Calu3 (cell line): ENCODE measurements around the gene C12orf42. TPM values are rescaled to one million over a fixed set of nuclear protein-coding genes. Genes with fewer than 3 reads are reported as not detected.

Experiments used
- BruUV-seq: library from RNA; stranded (reverse); fragments of 400-500 nt; replicated peaks from 2 replicates; lab custom pipeline; 2021; lab: Mats Ljungman, UMichigan
- CTCF ChIA-PET: fragments of 300-600 bp; sonication (Branson Sonifier 250); formaldehyde crosslinking; loops from one replicate; lab custom pipeline; 2022; ENCODE audit warnings: antibody characterized with exemption; lab: Charles Lee
- DNase-seq: peaks from one replicate; pipeline ENCODE4 v3.0.0; 2022
- H3K27ac Mint-ChIP-seq: one replicate; pipeline ENCODE4 v1.8.0; 2022; ENCODE audit warnings: mixed read lengths; ENCODE audit not compliant: unreplicated experiment
- H3K27me3 Mint-ChIP-seq: one replicate; pipeline ENCODE4 v1.8.0; 2022; ENCODE audit warnings: mixed read lengths; ENCODE audit not compliant: unreplicated experiment
- H3K36me3 Mint-ChIP-seq: one replicate; pipeline ENCODE4 v1.8.0; 2022; ENCODE audit warnings: mild to moderate bottlenecking, moderate library complexity, mixed read lengths; ENCODE audit not compliant: insufficient read depth, unreplicated experiment
- H3K4me1 Mint-ChIP-seq: one replicate; pipeline ENCODE4 v1.8.0; 2022; ENCODE audit warnings: mild to moderate bottlenecking, low read depth, mixed read lengths; ENCODE audit not compliant: unreplicated experiment
- H3K4me3 Mint-ChIP-seq: one replicate; pipeline ENCODE4 v1.8.0; 2022; ENCODE audit warnings: mild to moderate bottlenecking, low read depth, moderate library complexity, mixed read lengths; ENCODE audit not compliant: unreplicated experiment
- H3K9me3 Mint-ChIP-seq: one replicate; pipeline ENCODE4 v1.8.0; 2022; ENCODE audit warnings: low read depth, mixed read lengths; ENCODE audit not compliant: unreplicated experiment
- intact Hi-C: fragments of 100-400 bp; cut with micrococcal nuclease; formaldehyde crosslinking; loops from one replicate; pipeline ENCODE4 v1.10.0; 2022; ENCODE audit not compliant: unreplicated experiment
- total RNA-seq: library from RNA; stranded (reverse); gene quantifications from 2 replicates; pipeline ENCODE4 v1.2.3, GENCODE V29; 2022
- TF ChIP-seq, protein P1 (sequence below): fragments of 200-600 bp; IDR thresholded peaks from one replicate; pipeline ENCODE4 v1.8.0; 2022; ENCODE audit warnings: antibody characterized with exemption; ENCODE audit not compliant: unreplicated experiment

The C12orf42 gene
- total RNA-seq, 1 experiment from 2014 or later = not detected

DNA sequence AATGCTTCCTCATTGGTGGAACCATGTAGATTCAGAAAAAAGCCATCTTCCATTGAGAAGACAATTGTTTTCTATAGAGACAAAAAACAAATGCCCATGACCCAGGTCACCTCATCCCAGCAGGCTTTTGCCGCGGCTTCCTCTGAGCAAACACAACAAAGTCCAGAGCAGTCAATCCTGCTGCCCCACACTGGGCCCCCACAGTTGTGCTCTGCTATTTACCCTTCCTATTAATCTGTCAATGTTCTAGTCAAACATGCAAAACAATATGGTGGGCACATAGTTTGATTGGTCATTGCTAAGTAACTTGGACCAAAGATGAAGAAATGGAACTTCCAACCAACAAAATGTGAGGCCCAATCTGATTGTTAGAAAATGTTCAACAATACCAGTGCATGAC, 20.7 kb downstream of the C12orf42 start:
- H3K9me3 Mint-ChIP-seq = peaks cover 2% of the 10 kb centered on the region
- intact Hi-C loops = no loop called here
- H3K27ac Mint-ChIP-seq = no peak overlapping the region
- no peaks in the 10 kb centered on the region for H3K36me3 Mint-ChIP-seq
- DNase-seq = no peak
- TF ChIP-seq, protein P1, sequence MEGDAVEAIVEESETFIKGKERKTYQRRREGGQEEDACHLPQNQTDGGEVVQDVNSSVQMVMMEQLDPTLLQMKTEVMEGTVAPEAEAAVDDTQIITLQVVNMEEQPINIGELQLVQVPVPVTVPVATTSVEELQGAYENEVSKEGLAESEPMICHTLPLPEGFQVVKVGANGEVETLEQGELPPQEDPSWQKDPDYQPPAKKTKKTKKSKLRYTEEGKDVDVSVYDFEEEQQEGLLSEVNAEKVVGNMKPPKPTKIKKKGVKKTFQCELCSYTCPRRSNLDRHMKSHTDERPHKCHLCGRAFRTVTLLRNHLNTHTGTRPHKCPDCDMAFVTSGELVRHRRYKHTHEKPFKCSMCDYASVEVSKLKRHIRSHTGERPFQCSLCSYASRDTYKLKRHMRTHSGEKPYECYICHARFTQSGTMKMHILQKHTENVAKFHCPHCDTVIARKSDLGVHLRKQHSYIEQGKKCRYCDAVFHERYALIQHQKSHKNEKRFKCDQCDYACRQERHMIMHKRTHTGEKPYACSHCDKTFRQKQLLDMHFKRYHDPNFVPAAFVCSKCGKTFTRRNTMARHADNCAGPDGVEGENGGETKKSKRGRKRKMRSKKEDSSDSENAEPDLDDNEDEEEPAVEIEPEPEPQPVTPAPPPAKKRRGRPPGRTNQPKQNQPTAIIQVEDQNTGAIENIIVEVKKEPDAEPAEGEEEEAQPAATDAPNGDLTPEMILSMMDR = no peak
- H3K27me3 Mint-ChIP-seq = no peaks in the 10 kb centered on the region
- no peak overlapping the region for H3K4me3 Mint-ChIP-seq
- H3K4me1 Mint-ChIP-seq = no peaks in the 10 kb centered on the region
- CTCF ChIA-PET = interaction anchor here (0.6 kb wide), 1 partner anchor 124 kb away, joined by 5 read pairs; no protein-coding TSS in a partner anchor
- BruUV-seq = no TSS peak

DNA sequence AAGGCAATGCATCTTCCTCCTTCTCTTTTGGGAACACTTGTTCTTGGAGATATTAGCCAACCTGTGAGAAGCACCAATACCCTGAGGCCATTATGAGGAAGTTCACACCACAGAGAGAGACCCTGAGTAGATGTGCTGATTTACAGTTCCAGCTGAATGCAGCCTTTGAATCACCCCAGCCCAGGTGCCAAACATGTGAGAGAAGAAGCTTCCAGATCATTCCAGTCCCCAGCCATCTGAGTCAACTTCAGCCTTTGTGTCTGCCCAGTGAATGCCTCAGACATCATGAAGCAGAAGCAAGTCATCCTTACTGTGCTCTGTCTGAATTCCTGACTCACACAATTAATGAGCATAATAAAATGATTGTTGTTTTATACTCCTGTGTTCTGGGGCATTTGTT, 25.1 kb downstream of the C12orf42 start:
- Mint-ChIP-seq H3K36me3 (no peaks in the 10 kb centered on the region), H3K27me3 (no peaks in the 10 kb centered on the region), H3K4me3 (no peak overlapping the region), H3K9me3 (peaks cover 4% of the 10 kb centered on the region), H3K4me1 (no peaks in the 10 kb centered on the region), H3K27ac (no peak overlapping the region)
- CTCF ChIA-PET = no interaction called here
- intact Hi-C loops = no loop called here
- TF ChIP-seq, protein P1 = no peak
- DNase-seq = no peak
- no TSS peak for BruUV-seq

DNA sequence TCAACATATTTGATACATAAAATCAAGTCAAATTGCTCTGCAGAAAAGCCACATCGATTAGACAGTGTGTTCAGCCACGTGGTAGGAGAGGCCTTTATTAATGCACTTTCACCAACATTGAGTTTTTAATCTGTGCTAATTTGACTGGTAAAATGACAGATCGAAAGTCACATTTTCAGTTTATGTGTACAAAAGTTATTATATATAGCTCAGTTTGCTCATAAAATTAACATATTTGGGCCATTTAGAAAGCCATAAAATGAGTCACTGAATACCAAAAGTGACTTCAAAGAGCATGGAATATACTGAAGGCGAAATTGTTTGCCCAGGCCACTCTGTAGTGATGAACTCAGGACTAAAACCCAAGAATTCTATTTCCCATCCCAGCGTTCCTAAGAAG, 26.0 kb downstream of the C12orf42 start:
- DNase-seq = no peak
- no peak overlapping the region for H3K27ac Mint-ChIP-seq
- no peaks in the 10 kb centered on the region for H3K4me1 Mint-ChIP-seq
- peaks cover 4% of the 10 kb centered on the region for H3K9me3 Mint-ChIP-seq
- H3K4me3 Mint-ChIP-seq = no peak overlapping the region
- intact Hi-C loops = no loop called here
- CTCF ChIA-PET = no interaction called here
- TF ChIP-seq, protein P1 = no peak
- no peaks in the 10 kb centered on the region for H3K27me3 Mint-ChIP-seq
- H3K36me3 Mint-ChIP-seq = no peaks in the 10 kb centered on the region
- no TSS peak for BruUV-seq

DNA sequence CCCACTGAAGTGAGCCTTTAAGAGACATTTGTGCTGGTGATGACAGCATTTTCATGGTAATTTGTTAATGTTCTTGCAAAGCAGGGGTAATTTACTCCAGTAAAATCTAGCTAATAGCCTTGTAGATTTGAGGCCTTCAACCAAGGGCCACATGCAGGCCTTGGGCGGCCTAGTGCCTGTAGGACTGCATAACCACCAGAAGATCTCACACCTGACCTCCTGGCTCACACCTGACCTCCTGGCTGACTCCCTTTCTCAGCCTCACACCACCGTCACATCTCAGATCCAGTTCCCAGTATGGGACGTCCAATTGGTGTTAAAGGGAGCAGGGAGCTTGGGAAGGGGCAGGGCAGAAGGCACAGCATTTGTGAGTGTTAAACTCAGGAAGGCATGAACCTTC, 26.9 kb downstream of the C12orf42 start:
- DNase-seq = no peak
- Mint-ChIP-seq H3K4me1 (no peaks in the 10 kb centered on the region), H3K9me3 (peaks cover 2% of the 10 kb centered on the region), H3K27me3 (no peaks in the 10 kb centered on the region), H3K36me3 (no peaks in the 10 kb centered on the region), H3K27ac (no peak overlapping the region), H3K4me3 (no peak overlapping the region)
- TF ChIP-seq, protein P1 = no peak
- CTCF ChIA-PET = no interaction called here
- BruUV-seq = no TSS peak
- intact Hi-C loops = no loop called here
